ENCODE results near the gene SOD3. TPM values are rescaled to one million over a fixed set of nuclear protein-coding genes. Genes with fewer than 3 reads are reported as not detected.

Gene SOD3
- total and polyA plus RNA-seq, 2 of the 13 experiments (the other 11 are each of a cell fraction or from before 2014, with no cell fraction given): 0.04 TPM; not detected in 1

DNA sequence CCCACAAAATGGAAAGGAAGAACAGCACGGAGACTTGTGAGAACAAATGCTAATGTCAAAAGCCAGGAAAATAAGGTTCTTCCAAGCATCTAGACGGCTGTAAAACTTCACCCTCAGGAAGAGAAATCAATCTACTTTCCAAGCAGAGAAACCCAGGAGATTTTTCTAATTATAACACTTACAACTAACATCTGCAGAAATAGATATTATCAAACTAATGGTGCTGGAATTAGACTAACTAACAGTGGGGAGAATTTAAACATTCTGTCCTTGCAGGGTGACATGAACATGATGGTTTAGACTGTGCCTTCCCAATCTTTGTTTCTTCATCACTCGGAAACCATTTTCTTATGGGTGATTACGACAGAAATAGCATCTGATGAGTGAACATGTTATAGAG, 40.3 kb downstream of the SOD3 start (continued):
- TF ChIP-seq, protein P1, sequence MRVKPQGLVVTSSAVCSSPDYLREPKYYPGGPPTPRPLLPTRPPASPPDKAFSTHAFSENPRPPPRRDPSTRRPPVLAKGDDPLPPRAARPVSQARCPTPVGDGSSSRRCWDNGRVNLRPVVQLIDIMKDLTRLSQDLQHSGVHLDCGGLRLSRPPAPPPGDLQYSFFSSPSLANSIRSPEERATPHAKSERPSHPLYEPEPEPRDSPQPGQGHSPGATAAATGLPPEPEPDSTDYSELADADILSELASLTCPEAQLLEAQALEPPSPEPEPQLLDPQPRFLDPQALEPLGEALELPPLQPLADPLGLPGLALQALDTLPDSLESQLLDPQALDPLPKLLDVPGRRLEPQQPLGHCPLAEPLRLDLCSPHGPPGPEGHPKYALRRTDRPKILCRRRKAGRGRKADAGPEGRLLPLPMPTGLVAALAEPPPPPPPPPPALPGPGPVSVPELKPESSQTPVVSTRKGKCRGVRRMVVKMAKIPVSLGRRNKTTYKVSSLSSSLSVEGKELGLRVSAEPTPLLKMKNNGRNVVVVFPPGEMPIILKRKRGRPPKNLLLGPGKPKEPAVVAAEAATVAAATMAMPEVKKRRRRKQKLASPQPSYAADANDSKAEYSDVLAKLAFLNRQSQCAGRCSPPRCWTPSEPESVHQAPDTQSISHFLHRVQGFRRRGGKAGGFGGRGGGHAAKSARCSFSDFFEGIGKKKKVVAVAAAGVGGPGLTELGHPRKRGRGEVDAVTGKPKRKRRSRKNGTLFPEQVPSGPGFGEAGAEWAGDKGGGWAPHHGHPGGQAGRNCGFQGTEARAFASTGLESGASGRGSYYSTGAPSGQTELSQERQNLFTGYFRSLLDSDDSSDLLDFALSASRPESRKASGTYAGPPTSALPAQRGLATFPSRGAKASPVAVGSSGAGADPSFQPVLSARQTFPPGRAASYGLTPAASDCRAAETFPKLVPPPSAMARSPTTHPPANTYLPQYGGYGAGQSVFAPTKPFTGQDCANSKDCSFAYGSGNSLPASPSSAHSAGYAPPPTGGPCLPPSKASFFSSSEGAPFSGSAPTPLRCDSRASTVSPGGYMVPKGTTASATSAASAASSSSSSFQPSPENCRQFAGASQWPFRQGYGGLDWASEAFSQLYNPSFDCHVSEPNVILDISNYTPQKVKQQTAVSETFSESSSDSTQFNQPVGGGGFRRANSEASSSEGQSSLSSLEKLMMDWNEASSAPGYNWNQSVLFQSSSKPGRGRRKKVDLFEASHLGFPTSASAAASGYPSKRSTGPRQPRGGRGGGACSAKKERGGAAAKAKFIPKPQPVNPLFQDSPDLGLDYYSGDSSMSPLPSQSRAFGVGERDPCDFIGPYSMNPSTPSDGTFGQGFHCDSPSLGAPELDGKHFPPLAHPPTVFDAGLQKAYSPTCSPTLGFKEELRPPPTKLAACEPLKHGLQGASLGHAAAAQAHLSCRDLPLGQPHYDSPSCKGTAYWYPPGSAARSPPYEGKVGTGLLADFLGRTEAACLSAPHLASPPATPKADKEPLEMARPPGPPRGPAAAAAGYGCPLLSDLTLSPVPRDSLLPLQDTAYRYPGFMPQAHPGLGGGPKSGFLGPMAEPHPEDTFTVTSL (CRISPR knock-in tag; IDR thresholded peaks at IDR 0.05; ENCODE audit: borderline replicate concordance): no peak
- TF ChIP-seq MED8 (CRISPR knock-in tag; IDR thresholded peaks at IDR 0.05; ENCODE audit: insufficient replicate concordance): no peak

DNA sequence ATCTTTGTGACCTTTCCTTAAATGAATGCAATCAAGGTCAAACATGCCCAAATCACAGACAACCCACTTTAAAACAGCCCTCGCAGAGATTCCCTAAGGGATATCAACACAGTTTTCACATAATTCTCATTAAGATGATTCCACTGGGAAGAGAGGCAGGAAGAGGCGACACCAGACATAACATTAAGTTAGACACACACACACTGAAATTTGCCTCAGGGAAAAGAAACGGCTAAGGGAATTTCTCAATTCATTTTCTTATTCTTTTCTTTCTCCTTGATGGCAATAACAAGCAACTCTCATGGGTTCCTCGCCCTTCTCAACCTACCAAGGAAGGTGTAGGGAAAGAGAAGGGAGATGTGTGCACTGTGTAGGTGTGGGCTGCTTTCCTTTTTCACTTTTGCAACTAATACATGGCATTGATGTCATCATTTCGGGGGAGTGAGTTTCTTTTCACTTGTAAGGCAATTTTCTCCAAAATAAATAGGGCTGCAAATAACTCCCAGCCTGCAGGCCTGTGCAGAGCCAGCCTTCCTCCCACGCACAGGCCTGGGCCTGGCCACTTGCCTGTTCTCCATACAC, 41.4 kb downstream of the SOD3 start:
- FAIRE-seq (no peak), ATAC-seq (no peak), DNase-seq (ENCODE audit: low spot score) (no peak)
- Histone ChIP-seq H3K4me2 (ENCODE audit: low read depth, low read length) (no peak overlapping the region), H3K9ac (ENCODE audit: insufficient read depth, low read depth, low read length) (no peak overlapping the region), H3K4me1 (ENCODE audit: insufficient read depth, low read length) (peaks cover 10% of the 10 kb centered on the region), H3K4me3 (replicated peaks in 1 of 3; ENCODE audit: insufficient read depth in 1 of 3, low read depth in 2 of 3, low read length in 3 of 3) (no peak overlapping the region), H3K9me3 (ENCODE audit: low read length) (no peaks in the 10 kb centered on the region), H3K27ac (ENCODE audit: extremely low read length, insufficient read depth, low read length) (no peak overlapping the region), H3K79me2 (ENCODE audit: insufficient read depth, low read length) (no peaks in the 10 kb centered on the region), H3K27me3 (ENCODE audit: control insufficient read depth in 1 of 2, insufficient read depth in 2 of 2, low read length in 2 of 2) (no peaks in the 10 kb centered on the region), H4K20me1 (ENCODE audit: insufficient read depth, low read length) (no peaks in the 10 kb centered on the region), H2AFZ (ENCODE audit: low read length) (no peak overlapping the region), H3K36me3 (replicated peaks in 1 of 2; ENCODE audit: control insufficient read depth in 1 of 2, insufficient read depth in 2 of 2, low read length in 2 of 2) (no peaks in the 10 kb centered on the region)
- intact Hi-C loops (cut with micrococcal nuclease; ENCODE audit: unreplicated experiment): no loop called here
- ChIA-PET POLR2A (no interaction called here), CTCF (ENCODE audit: low intra/inter-chr PET ratio, low total read pairs) (no interaction called here)
- no TSS peak for BruUV-seq (replicated peaks)
- in situ Hi-C loops (cut with HindIII; ENCODE audit: extremely low pct_ligation_motif_present, low pct_unique_long_range_greater_than_20kb): no loop called here
- no peak for TF ChIP-seq MAZ (IDR thresholded peaks at IDR 0.05; ENCODE audit: borderline replicate concordance, low read depth, low read length)
- no peak for TF ChIP-seq MAZ (CRISPR knock-in tag; IDR thresholded peaks at IDR 0.05; ENCODE audit: low read depth)
- TF ChIP-seq TGIF2 (CRISPR knock-in tag; IDR thresholded peaks at IDR 0.05): no peak
- TF ChIP-seq, protein P2, sequence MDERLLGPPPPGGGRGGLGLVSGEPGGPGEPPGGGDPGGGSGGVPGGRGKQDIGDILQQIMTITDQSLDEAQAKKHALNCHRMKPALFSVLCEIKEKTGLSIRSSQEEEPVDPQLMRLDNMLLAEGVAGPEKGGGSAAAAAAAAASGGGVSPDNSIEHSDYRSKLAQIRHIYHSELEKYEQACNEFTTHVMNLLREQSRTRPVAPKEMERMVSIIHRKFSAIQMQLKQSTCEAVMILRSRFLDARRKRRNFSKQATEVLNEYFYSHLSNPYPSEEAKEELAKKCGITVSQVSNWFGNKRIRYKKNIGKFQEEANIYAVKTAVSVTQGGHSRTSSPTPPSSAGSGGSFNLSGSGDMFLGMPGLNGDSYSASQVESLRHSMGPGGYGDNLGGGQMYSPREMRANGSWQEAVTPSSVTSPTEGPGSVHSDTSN (CRISPR knock-in tag; IDR thresholded peaks at IDR 0.05): no peak
- TF ChIP-seq SRY (CRISPR knock-in tag; IDR thresholded peaks at IDR 0.05): no peak
- TF ChIP-seq RELA (CRISPR knock-in tag; IDR thresholded peaks at IDR 0.05): no peak
- no peak for TF ChIP-seq MTF2 (CRISPR knock-in tag; IDR thresholded peaks at IDR 0.05; ENCODE audit: borderline replicate concordance)
- TF ChIP-seq, protein P3, sequence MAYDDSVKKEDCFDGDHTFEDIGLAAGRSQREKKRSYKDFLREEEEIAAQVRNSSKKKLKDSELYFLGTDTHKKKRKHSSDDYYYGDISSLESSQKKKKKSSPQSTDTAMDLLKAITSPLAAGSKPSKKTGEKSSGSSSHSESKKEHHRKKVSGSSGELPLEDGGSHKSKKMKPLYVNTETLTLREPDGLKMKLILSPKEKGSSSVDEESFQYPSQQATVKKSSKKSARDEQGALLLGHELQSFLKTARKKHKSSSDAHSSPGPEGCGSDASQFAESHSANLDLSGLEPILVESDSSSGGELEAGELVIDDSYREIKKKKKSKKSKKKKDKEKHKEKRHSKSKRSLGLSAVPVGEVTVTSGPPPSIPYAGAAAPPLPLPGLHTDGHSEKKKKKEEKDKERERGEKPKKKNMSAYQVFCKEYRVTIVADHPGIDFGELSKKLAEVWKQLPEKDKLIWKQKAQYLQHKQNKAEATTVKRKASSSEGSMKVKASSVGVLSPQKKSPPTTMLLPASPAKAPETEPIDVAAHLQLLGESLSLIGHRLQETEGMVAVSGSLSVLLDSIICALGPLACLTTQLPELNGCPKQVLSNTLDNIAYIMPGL (CRISPR knock-in tag; IDR thresholded peaks at IDR 0.05; ENCODE audit: borderline replicate concordance in 1 of 2, low read depth in 1 of 2): no peak
- WGBS (ENCODE audit: low lambda C conversion rate): 16% methylated on average over 6 of the region's 6 CpGs
